HepG2 (cell line): ENCODE data around the gene GCN1. TPM values are rescaled to one million over a fixed set of nuclear protein-coding genes. Genes with fewer than 3 reads are reported as not detected.

Experiments used
- BRD4 ChIP-seq: sonication (generic); formaldehyde crosslinking; IDR thresholded peaks from 2 replicates; pipeline ENCODE4 v1.4.0; 2020; ENCODE audit warnings: missing genetic modification reagents
- GABPA ChIP-seq, 2 experiments: IDR thresholded peaks; 2 replicates each; pipeline ENCODE4 v1.6.1; 2011 to 2016; ENCODE audit warnings: low read depth in 2 of 2, low read length in 1 of 2, missing biosample characterization in 1 of 2, missing genetic modification characterization in 1 of 2
- ISX ChIP-seq: sonication (generic); formaldehyde crosslinking; conservative IDR thresholded peaks from 2 replicates; pipeline ENCODE4 v1.5.0; 2020; ENCODE audit warnings: missing genetic modification reagents
- JUND ChIP-seq: sonication (generic); formaldehyde crosslinking; IDR thresholded peaks from 2 replicates; pipeline ENCODE4 v1.8.0; 2022; ENCODE audit warnings: mild to moderate bottlenecking, missing genetic modification reagents
- PITX1 ChIP-seq: sonication (generic); formaldehyde crosslinking; IDR thresholded peaks from 2 replicates; pipeline ENCODE4 v1.5.1; 2020; ENCODE audit warnings: mild to moderate bottlenecking, missing genetic modification reagents
- RBAK ChIP-seq: sonication (generic); formaldehyde crosslinking; IDR thresholded peaks from 2 replicates; pipeline ENCODE4 v1.5.1; 2020; ENCODE audit warnings: mild to moderate bottlenecking, missing genetic modification reagents
- SRSF9 ChIP-seq: fragments of 200-400 bp; formaldehyde crosslinking; IDR thresholded peaks from 2 replicates; pipeline ENCODE4 v1.6.1; 2018; ENCODE audit warnings: borderline replicate concordance, mild to moderate bottlenecking, low read depth, low read length; ENCODE audit not compliant: insufficient read depth, poor library complexity, severe bottlenecking
- SYNCRIP ChIP-seq: fragments of 200-400 bp; formaldehyde crosslinking; IDR thresholded peaks from 2 replicates; pipeline ENCODE4 v1.6.1; 2018; ENCODE audit warnings: mild to moderate bottlenecking, low read depth, low read length; ENCODE audit not compliant: insufficient read depth
- ZNF326 ChIP-seq: sonication (generic); formaldehyde crosslinking; IDR thresholded peaks from 2 replicates; pipeline ENCODE4 v1.4.0; 2020; ENCODE audit warnings: missing genetic modification reagents, borderline replicate concordance
- ZNF337 ChIP-seq: sonication (generic); formaldehyde crosslinking; IDR thresholded peaks from 2 replicates; pipeline ENCODE4 v1.5.1; 2020; ENCODE audit warnings: missing genetic modification reagents, low read depth, mild to moderate bottlenecking, borderline replicate concordance
- ZNF354B ChIP-seq: sonication (generic); formaldehyde crosslinking; IDR thresholded peaks from 2 replicates; pipeline ENCODE4 v1.8.0; 2022; ENCODE audit warnings: mild to moderate bottlenecking, missing genetic modification reagents
- ZNF644 ChIP-seq: IDR thresholded peaks from 2 replicates; pipeline ENCODE4 v1.6.1; 2016; ENCODE audit warnings: low read depth
- polyA plus RNA-seq, 8 experiments: library from polyadenylated mRNA; depleted of rRNA in 3 of 8; stranded (reverse) in 7 of 8; unstranded in 1 of 8; fragments of >200 nt; fragmentation: Illumina TruSeq in 4 of 8; extraction: Trizol in 4 of 8; gene quantifications; 2 replicates each; pipeline versions ENCODE4 v1.2.1 to v1.2.3, GENCODE V29; 2011 to 2016; ENCODE audit warnings: low read depth in 4 of 8, missing spikeins in 1 of 8, mixed read lengths in 1 of 8; ENCODE audit not compliant: insufficient read depth in 1 of 8
- total RNA-seq, 5 experiments: library from RNA; depleted of rRNA; stranded (reverse); fragments of >200 nt; fragmentation: Illumina TruSeq; extraction: Trizol; gene quantifications; 2 replicates each; pipeline ENCODE4 v1.2.3, GENCODE V29; 2016; ENCODE audit warnings: low read depth in 1 of 5
- TF ChIP-seq, protein P1 (sequence below): sonication (generic); formaldehyde crosslinking; conservative IDR thresholded peaks from 2 replicates; pipeline ENCODE4 v1.8.0; 2022; ENCODE audit warnings: low read depth, missing genetic modification reagents
- TF ChIP-seq, protein P2 (sequence below): IDR thresholded peaks from 2 replicates; pipeline ENCODE4 v1.6.1; 2016; ENCODE audit warnings: low read depth, borderline replicate concordance
- TF ChIP-seq, protein P3 (sequence below): sonication (generic); formaldehyde crosslinking; IDR thresholded peaks from 2 replicates; pipeline ENCODE4 v1.4.0; 2020; ENCODE audit warnings: missing genetic modification reagents
- TF ChIP-seq, protein P4 (sequence below): sonication (generic); formaldehyde crosslinking; IDR thresholded peaks from 2 replicates; pipeline ENCODE4 v1.5.1; 2020; ENCODE audit warnings: missing genetic modification reagents, mild to moderate bottlenecking, borderline replicate concordance
- TF ChIP-seq, protein P5 (sequence below): sonication (generic); formaldehyde crosslinking; IDR thresholded peaks from 2 replicates; pipeline ENCODE4 v1.8.0; 2023; ENCODE audit warnings: mild to moderate bottlenecking, missing genetic modification reagents

GCN1 gene
- total and polyA plus RNA-seq, 2 of the 13 experiments (the other 11 are each of a cell fraction or from before 2014, with no cell fraction given), result 58.2 to 83.0 TPM

DNA sequence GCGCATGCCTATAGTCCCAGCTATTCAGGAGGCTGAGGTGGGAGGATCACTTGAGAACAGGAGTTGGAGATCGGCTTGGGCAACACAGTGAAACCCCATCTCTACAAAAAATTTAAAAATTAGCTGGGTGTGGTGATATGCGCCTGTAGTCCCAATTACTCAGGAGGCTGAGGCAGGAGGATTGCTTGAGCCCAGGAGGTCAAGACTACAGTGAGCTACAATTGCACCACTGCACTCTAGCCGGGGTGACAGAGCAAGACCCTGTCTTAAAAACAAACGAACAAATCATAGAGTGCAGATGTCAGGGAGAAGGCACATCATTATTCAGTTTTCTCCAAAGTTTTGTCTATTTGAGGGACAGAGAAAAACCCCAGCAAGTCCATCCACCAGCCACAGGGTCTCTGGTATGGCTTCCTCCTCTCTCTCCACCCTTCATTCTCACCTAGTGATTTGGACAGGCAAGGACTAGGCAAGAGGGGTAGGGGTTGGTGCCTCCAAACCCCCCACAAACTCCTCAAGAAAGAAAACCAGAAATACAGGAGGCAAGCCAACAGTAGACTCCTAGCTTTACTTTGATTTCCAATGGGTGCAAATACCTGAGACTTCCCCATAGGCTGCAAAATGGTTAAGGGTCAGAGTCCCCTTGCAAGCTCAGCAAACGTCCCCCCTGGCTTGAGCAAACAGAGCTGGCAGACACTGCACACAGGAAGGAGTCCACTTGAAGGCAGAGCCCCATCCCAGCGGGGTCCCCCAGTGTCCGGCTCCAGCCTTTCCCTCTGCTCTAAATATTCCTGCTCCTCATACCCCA lies 32.9 kb upstream of the GCN1 start (continued):
- TF ChIP-seq, protein P1, sequence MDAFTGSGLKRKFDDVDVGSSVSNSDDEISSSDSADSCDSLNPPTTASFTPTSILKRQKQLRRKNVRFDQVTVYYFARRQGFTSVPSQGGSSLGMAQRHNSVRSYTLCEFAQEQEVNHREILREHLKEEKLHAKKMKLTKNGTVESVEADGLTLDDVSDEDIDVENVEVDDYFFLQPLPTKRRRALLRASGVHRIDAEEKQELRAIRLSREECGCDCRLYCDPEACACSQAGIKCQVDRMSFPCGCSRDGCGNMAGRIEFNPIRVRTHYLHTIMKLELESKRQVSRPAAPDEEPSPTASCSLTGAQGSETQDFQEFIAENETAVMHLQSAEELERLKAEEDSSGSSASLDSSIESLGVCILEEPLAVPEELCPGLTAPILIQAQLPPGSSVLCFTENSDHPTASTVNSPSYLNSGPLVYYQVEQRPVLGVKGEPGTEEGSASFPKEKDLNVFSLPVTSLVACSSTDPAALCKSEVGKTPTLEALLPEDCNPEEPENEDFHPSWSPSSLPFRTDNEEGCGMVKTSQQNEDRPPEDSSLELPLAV (CRISPR knock-in tag), result no peak
- TF ChIP-seq JUND (CRISPR knock-in tag) (no peak), ISX (CRISPR knock-in tag) (no peak), PITX1 (CRISPR knock-in tag) (no peak), ZNF644 (CRISPR knock-in tag) (peak; percentile 68), RBAK (CRISPR knock-in tag) (no peak), GABPA (IDR thresholded peaks at IDR 0.05; ENCODE audit: low read depth, low read length) (peak; percentile 26; the same call in 1 of the 2 replicates), GABPA (CRISPR knock-in tag; IDR thresholded peaks at IDR 0.05; ENCODE audit: low read depth) (no peak), ZNF337 (no peak), SRSF9 (no peak), BRD4 (CRISPR knock-in tag) (no peak), SYNCRIP (no peak), ZNF354B (CRISPR knock-in tag) (no peak), ZNF326 (CRISPR knock-in tag) (no peak)
- TF ChIP-seq, protein P2, sequence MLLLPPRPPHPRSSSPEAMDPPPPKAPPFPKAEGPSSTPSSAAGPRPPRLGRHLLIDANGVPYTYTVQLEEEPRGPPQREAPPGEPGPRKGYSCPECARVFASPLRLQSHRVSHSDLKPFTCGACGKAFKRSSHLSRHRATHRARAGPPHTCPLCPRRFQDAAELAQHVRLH (CRISPR knock-in tag), result no peak
- TF ChIP-seq, protein P3, sequence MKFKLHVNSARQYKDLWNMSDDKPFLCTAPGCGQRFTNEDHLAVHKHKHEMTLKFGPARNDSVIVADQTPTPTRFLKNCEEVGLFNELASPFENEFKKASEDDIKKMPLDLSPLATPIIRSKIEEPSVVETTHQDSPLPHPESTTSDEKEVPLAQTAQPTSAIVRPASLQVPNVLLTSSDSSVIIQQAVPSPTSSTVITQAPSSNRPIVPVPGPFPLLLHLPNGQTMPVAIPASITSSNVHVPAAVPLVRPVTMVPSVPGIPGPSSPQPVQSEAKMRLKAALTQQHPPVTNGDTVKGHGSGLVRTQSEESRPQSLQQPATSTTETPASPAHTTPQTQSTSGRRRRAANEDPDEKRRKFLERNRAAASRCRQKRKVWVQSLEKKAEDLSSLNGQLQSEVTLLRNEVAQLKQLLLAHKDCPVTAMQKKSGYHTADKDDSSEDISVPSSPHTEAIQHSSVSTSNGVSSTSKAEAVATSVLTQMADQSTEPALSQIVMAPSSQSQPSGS (CRISPR knock-in tag), result peak; percentile 18; the same call in 1 of the 2 replicates
- TF ChIP-seq, protein P4, sequence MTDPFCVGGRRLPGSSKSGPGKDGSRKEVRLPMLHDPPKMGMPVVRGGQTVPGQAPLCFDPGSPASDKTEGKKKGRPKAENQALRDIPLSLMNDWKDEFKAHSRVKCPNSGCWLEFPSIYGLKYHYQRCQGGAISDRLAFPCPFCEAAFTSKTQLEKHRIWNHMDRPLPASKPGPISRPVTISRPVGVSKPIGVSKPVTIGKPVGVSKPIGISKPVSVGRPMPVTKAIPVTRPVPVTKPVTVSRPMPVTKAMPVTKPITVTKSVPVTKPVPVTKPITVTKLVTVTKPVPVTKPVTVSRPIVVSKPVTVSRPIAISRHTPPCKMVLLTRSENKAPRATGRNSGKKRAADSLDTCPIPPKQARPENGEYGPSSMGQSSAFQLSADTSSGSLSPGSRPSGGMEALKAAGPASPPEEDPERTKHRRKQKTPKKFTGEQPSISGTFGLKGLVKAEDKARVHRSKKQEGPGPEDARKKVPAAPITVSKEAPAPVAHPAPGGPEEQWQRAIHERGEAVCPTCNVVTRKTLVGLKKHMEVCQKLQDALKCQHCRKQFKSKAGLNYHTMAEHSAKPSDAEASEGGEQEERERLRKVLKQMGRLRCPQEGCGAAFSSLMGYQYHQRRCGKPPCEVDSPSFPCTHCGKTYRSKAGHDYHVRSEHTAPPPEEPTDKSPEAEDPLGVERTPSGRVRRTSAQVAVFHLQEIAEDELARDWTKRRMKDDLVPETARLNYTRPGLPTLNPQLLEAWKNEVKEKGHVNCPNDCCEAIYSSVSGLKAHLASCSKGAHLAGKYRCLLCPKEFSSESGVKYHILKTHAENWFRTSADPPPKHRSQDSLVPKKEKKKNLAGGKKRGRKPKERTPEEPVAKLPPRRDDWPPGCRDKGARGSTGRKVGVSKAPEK (CRISPR knock-in tag), result no peak
- TF ChIP-seq, protein P5, sequence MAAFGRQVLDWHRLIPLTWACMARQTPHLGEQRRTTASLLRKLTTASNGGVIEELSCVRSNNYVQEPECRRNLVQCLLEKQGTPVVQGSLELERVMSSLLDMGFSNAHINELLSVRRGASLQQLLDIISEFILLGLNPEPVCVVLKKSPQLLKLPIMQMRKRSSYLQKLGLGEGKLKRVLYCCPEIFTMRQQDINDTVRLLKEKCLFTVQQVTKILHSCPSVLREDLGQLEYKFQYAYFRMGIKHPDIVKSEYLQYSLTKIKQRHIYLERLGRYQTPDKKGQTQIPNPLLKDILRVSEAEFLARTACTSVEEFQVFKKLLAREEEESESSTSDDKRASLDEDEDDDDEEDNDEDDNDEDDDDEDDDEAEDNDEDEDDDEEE (CRISPR knock-in tag), result no peak
